Stimulated activated CD8-positive, alpha-beta memory T cell treated with anti-CD3 and anti-CD28 coated beads, Interleukin-12 subunit alpha, Interleukin-12 subunit beta, amount 100 ng/mL, for 24 hours (primary cell): ENCODE results near the gene TNPO3.

Experiments used
- DNase-seq: peaks from one replicate; pipeline ENCODE4 v3.0.0-alpha.2; 2020; ENCODE audit errors: extremely low read depth

Gene TNPO3

DNA sequence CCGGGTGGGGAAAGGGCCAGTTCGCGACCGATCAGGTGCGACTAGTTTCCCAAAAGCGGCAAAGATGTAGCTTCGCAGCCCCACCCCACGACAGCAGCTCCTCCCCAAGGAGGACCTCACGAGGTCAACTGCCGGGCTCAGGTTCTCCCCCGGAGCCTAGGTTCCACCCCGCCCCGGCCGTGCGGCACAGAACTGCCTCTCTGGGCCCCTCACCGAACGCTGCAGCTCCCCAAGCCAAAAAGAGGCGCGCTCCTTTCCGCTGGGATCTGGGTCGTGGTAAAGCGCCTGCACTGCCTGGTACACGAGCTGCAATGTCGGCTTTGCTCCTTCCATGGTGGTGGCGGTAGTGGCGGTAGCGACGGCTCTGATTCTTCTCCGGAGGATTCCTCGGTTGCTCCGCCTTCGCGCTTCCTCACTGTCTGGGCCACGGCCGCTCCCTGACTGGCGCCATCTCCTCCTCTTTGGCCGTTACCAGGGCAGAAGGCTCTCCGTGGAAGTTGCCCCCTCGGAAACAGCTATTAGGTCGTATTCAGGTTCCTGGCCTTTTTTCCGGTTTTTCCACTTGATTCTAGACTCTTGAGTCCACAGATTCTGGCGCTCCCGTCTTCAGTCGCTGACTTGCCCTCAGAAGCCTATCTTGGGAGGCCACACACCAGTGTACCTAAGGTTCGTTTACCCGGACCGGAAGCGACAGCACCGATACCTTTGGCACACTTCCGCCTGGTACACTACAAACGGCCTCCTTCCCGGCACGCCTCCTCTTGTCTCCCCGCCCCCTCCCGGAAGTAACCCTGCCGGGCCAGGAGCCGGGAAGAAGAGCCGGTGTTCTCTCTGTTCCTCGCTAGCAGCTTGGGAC is at the start of gene TNPO3:
TSS of gene TNPO3 (minus strand) at position 674 of the 856 bp plus-strand sequence. CDS start at position 333, 341 bp downstream.
- peak; percentile 82 for DNase-seq

DNA sequence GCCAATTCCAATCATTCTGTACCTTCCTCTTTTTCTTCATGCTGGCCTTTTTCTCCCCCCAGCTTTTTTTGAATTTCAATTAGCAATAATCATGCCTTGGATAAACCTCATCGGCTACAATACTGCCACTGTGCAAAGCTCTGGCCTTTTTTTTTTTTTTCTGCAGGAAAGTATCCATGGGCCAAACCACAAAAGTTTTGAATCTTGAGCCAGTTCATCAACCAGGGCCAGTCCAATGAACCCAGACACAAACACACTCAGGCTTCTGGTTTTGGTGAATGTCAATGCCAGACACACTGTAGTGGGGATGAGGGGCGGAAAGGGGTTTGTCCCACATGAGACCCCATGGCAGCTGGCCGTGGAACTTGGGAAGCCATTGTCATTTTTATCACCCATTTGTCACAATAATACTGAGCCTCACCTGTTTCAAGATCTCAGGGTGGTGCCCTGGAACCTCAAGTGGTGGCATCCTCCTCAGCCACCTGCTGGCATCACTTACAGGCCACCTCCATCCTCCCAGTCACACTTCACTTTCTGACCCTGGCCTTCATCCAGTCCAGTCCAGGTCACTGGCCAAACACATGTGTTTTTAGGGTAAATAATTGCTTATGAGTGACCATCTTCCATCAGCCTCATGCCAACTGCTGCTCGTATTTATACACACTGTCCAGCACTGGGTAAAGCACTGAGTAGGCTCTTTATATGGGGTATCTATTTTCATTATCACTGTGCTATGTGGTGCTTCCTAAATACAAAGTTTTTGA is 48.8 kb upstream of the TNPO3 start:
- DNase-seq: no peak

DNA sequence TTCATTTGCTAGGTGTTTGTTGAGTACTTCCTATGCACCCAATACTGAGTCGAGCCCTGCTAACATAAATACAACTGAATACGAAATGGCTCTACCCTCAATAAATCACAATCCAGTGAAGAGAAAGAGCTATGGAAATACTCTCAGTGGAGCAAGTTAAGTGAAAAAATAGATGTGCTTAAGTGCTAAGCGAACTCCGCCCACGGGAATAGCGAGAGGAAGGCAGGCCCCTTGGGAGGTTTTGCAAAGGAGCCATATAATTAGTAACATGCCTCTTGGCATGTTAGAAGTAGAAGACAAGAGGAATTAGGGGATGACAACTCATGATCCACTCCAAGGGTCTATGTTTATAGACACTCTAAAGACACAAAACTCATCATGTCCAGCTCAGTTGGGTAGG is 46.8 kb upstream of the TNPO3 start:
- no peak for DNase-seq

DNA sequence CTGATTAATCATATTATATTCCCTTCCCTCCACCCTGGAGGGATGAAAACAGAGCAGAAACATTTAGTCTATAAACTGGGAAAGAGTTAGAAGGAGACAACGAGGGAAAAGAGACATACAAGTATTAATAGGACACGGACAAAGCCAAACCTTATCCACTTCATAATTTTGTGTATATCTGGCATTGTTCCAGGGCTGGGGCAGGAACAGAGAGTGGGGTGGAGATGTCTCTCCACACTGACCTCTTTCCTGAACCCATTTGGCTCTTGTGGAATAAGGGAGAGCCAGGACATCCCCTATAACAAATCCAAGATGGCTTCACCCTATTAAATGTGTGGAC is 45.9 kb upstream of the TNPO3 start:
- no peak for DNase-seq

DNA sequence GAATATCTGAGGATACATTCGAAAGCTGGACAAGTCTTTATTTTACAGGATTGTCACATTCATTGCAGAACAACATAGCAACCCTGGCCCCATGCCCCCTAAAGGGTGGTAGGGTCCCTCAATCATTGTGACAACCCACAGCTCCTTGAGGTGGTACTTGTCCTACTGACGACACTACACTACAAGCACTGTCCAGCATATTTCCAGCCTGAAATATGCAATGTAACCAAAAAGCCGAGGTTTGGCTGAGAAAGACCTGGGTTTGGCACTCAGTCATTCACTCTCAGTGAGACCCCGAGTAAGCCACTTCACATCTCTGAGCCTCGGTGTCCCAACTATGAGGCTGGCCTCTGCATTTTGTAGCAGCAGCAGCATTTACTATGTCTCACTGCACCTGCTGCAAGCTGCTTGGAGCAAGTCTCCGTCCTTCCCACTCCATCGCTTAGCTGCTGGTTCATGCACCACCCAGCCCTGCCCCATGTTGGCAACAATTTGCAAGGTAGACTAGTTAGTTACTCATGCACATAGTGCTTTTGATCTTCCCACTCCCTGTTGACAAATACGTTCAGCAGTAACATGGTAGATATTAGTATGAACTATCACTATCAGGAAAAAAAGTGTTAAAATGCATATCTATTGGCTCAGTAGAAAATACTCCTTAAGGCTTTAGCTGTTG is 43.6 kb upstream of the TNPO3 start:
- no peak for DNase-seq

DNA sequence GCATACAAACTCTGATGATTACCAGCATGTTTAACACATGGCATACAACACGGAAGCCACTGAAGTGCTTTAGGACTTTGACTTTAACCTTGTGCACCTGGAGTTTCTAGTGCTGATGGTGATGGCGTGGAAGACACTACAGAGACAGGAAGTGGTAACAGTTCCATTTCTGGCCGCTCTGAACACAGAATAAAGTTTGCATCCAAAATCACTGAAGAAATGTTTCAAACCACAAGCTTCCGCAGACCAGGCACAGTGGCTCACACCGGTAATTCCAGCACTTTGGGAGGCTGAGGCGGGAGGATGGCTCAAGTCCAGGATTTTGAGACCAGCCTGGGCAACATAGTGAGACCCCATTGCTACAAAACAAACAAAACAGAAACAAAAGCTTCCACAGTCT is 40.3 kb upstream of the TNPO3 start:
- DNase-seq: no peak

DNA sequence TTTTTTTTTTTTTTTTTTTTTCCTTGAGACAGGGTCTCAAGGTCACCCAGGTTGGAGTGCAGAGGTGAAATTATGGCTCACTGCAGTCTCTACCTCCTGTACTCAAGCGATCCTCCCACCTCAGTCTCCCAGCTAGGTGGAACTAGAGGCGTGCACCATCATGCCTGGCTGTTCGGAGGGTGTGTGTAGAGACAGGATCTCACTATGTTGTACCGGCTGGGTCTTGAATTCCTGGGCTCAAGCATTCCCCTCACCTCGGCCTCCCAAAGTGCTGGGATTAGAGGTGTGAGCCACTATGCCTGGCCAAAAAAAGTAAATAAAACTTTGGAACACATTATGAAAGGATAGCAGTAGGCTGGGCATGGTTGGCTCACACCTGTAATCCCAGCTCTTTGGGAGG is 39.6 kb upstream of the TNPO3 start:
- DNase-seq: no peak

DNA sequence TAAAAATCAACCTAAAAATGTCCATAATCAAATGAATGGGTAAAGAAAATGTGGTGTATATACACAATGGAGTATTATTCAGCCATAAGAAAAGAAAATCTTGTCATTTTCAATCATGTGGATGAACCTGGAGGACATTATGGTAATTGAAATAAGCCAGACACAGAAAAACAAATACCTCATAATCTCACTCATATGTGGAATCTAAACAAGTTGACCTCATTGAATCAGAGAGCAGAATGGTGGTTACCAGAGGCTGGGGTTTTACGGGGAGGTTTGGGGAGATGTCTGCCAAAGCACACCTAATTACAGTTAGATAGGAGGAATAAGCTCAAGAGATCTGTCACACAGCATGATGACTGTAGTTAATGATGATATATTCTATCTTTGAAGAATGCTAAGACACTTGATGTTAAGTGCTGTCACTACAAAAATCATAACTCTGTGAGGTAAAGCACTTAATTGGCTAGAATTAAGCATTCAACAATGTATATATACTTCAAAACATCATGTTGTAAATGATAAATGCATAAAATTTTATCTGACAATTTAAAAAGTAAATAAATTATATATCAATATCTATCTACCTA is 39.1 kb upstream of the TNPO3 start:
- DNase-seq: no peak

DNA sequence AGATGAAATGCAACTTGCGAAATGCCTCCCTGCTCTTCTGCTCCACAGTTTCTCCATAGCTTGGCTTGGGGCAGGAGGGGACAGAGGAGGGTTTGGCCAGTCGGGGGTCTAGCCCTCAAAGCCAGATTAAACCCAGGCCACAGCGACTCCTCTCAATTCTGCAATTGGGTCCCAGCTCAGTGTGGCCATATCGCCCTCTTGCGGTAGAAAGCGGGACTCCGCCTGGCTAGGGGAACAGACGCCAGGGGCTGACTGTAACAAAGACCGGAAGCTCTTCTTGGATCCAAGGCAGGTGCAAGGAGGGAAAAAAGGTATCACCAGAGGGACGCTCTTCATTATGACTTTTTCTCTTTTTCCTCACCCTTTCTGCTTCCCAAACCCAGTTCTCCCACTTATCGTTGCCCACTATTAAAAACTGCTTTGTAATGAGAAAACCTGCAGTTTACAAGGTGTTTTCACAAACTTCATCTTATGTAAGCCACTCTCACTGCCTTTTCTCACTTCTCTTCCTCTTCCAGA is 36.6 kb upstream of the TNPO3 start:
- peak; percentile 45 for DNase-seq

DNA sequence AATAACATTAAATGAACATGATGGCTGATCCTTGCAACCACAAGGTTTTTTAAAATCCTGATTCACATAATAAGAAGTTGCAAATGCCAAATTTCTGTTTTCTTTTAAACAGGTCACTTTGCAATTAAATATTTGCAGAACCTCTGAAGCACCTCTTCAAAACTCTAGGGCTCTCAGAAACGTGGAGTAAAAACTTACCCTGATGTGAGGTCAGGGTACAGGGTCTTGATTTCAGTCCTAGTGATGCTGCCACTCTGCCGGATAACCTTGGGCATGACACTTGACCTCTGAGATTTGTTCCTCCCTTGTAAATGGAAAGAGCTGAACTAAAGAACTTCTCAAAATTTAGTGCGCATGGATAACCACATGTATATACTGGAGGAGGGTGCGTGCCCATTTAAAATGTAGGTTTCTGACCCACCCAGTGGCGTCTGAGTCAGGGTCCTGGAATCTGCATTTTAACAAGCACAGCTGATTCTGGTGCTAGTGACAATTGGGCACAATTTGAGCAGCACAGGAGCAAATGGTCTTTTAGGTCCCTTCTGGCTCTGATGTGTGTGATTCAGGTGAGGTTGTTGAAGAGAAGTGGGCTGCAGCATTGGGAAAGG is 35.5 kb upstream of the TNPO3 start:
- no peak for DNase-seq

DNA sequence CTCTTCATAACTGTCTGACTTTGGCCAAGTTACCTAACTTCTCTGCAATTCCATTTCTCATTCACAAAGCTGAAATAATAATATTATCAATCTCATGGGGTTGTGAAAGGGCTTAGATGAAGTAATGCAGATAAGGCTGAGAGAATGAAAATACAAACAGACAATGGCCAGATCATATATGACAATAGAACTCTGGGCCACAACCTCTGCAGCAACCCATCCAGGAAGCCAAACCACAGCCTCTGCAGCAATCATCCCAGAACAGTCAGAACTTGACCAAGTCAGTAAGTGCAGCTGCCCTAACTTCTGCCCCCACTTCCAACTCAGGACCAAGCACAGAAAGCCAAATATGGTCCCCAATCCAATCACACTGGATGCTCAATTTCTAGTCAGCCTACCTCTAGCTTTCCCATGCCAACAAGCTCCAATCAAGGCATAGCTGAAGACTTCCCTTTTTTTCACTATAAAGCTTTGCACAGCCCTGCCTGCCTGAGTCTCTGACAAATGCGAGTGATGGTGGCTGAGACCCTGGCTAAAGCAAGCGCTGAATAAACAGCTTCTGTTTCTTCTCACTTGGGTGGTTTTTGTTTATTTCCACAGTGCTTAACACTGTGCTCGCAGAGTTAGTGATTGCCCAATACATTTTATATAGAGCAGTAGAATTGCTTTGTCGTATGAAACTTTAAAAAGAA is 34.8 kb upstream of the TNPO3 start:
- no peak for DNase-seq

DNA sequence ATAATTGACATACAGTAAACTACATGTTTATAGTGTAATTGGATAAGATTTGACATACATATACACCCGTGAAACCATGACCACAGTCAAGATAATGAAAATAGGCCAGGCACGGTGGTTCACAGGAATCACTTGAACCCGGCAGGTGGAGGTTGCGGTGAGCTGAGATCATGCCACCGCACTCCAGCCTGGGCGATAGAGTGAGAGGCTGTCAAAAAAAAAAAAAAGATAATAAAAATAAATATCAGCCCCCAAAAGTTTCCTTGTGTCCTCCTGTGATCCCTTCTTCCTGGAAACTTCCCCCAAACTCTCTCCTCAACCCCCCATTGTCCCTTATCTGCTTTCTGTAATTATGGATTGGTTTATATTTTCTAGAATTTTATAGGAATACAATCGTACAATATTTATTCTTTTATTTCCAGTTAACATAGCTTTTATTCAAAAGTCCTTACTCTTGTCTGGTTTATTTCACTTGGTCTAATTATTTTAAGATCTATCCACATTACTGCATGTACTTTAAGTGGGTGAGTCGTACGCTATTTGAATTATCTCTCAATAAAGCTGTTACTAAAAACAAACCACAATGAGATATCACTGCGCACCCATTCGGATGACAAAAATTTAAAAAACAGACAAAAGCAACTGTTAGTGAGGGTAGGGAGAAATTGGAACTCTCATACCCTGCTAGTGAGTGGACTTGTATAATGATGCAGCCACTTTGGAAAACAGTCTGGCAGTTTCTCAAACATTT is 30.1 kb upstream of the TNPO3 start:
- no peak for DNase-seq

DNA sequence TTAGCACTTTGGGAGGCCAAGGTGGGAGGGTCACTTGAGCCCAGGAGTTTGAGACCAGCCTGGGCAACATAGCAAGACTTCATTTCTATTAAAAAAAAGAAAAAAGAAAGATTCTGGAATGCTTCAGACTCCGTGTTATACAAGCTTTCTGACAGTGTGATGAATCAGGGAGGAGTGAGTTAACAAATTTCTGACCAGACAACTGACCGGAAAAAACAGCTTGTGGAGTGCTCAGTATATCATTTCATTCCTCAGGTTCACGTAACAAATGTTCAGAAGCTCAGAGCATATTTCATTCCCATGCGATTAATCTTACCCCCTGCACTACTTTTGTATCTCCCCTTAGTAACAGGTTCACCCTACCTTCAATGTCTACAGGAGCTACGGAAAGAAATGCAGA is 28.6 kb upstream of the TNPO3 start:
- DNase-seq: no peak

DNA sequence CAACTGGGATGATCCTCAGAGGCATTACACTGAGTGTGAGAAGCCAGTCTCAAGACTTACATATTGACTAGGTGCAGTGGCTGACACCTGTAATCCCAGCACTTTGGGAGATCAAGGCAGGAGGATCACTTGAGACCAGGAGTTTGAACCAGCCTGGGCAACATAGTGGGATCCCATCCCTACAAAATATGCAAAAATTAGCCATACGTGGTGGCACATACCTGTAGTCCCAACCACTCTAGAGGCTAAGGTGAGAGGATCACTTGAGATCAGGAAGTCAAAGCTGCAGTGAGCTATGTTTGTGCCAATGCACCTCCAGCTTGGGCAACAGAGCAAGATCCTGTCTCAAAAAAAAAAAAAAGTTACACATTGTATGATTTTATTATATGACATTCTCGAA is 23.5 kb upstream of the TNPO3 start:
- DNase-seq: no peak

DNA sequence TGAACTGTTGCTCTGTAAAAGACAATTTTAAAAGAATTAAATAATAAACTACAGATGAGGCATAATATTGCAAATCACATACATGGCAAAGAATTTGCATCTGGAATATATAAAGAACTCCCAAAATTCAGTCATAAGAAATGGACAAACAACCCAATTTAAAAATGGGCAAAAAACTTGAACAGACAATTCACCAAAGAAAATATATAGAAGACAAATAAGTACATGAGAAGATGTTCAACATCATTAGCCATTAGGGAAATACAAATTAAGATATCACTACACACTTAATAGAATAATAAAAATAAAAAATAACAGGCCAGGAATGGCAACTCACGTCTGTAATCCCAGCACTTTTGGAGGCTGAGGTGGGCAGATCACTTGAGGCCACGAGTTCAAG is 22.0 kb upstream of the TNPO3 start:
- DNase-seq: no peak

DNA sequence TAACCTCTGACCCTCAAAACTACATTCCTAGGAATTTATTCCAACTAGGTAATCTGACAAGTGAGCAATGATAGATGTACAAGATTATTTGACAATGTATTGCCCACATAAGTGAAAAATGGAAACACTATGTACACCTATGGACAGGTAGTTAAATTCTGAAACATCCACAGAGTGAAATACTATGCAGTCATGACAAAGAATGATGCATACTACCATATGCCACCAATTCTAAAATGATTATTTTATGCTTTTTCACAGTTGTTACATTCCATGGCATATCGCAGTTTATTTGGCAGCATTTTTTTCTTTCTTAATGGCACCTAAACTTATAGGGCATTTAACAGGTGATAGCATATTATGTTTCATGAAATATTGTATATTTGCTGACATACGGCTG is 20.1 kb upstream of the TNPO3 start:
- DNase-seq: no peak

DNA sequence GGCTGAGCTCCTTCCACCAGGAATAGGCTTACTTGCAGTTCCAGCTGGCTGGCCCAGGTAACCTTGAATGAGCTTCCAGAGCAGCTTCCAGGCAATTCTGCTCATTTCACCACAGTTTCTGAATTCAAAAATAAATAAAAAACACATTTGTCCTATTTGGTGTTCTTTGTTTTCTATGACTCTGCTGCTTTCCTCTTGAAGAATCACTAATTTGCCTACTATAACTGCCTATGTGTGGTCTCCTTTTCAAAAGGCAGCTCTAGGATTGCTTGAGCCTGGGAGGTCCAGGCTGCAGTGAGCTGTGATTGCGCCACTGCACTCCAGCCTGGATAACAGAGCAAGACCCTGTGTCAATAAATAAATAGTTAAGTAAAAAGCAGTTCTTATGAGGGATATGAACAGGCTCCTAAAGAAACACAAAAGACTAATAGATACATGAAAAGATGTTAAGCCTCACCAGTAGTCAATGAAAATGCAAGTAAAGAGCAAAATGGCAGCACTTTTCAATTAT is 19.5 kb upstream of the TNPO3 start:
- DNase-seq: no peak

DNA sequence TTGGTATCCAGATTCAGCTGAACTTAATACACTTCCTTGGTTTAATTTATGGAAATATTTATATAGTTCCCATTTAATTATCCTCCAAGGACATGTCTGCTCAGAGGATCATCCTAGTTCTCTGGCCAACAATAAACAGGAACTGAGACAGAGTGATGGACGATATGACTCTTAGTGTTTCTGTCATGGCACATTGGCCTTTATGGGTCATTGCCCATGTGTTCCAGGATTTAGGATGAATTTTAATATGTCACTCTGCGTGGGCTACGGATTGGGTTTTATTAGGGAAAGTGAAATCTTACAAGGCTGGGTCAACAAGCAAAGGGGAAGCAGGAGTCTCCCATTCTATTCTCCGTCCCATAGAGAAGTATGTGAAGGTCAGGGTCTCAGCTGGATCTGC is 18.8 kb upstream of the TNPO3 start:
- DNase-seq: no peak

DNA sequence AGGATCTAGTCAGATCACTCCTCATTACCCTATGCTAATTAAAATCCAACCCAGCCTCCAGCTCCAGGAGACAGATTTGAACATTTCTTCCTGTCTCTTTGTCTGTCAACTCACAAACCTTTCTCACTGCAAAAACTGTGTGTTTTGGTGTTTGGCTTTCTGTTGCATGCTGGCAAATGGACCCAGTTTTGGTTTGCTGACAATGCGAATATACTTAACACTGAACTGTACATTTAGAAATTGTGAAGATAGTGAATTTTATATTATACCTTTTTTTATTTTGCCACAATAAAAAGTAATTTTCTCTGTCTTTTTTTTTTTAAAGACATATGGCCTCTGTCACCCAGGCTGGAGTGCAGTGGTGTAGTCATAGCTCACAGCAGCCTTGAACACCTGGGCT is 18.3 kb upstream of the TNPO3 start:
- DNase-seq: no peak

DNA sequence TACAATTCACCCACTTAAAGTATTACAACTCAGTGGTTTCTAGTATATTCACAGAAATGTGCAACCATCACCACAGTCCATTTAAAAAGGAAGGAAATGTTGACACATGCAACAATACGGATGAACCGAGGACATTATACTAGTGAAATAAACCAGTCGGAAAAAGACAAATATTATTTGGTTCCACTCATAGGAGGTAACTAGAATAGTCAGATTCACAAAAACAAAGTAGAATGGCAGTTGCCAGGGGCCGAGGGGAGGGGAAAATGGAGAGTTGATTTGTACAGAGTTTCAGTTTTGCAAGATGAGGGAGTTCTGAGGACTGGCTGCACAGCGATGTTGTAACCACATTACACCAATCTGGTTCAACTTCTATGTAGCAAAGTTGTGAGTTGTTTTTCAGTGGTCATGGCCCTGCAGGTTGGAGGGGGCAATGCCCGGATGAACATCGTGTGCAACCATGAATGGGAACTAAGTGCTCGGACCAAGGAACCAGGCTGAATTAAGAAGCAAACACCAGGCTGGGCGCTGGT is 17.6 kb upstream of the TNPO3 start:
- no peak for DNase-seq
